Gastrocnemius medialis (tissue), 4 donors: Measurements from ENCODE around the gene PRPF18.

Source experiments
- POLR2A ChIP-seq, 2 donors: fragments of 450-650 bp; IDR thresholded peaks; one replicate each; pipeline ENCODE4 v1.6.1; 2017; ENCODE audit warnings: antibody characterized with exemption in 2 of 2, mild to moderate bottlenecking in 2 of 2, moderate library complexity in 2 of 2
- TF ChIP-seq, protein P1 (sequence below), 5 experiments: fragments of 450-650 bp in 3 of 5; fragments of 200-600 bp in 2 of 5; sonication (generic) in 2 of 5; IDR thresholded peaks in 4 of 5; conservative IDR thresholded peaks in 1 of 5; 1 replicate in 4 of 5; 2 replicates in 1 of 5; pipeline ENCODE4 v1.5.1; 2016 to 2019; ENCODE audit warnings: antibody characterized with exemption in 5 of 5, mild to moderate bottlenecking in 3 of 5, moderate library complexity in 3 of 5

DNA sequence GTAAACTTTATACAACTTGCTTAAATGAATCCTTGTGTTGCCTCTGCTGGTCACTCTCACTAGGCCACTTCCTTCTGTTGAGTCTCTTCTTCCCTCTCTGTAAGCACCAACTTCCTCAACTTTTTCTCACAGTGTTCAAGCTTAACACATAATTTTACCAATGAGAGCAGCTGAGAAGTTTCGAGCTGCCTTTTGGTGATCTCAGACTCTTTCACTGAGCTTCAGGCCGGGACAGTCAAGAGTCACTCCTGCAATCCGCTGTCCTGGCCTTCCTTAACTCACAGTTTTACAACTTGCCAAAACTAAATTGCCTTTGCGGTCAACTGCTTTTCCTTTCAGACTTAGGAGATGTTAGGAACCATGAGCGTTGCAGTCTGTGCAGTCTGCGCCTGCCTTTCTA lies 47.4 kb downstream of the PRPF18 start:
- TF ChIP-seq POLR2A (IDR thresholded peaks at IDR 0.05): no peak
- TF ChIP-seq, protein P1, sequence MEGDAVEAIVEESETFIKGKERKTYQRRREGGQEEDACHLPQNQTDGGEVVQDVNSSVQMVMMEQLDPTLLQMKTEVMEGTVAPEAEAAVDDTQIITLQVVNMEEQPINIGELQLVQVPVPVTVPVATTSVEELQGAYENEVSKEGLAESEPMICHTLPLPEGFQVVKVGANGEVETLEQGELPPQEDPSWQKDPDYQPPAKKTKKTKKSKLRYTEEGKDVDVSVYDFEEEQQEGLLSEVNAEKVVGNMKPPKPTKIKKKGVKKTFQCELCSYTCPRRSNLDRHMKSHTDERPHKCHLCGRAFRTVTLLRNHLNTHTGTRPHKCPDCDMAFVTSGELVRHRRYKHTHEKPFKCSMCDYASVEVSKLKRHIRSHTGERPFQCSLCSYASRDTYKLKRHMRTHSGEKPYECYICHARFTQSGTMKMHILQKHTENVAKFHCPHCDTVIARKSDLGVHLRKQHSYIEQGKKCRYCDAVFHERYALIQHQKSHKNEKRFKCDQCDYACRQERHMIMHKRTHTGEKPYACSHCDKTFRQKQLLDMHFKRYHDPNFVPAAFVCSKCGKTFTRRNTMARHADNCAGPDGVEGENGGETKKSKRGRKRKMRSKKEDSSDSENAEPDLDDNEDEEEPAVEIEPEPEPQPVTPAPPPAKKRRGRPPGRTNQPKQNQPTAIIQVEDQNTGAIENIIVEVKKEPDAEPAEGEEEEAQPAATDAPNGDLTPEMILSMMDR (IDR thresholded peaks at IDR 0.05 in 4 of 5, conservative IDR thresholded peaks at IDR 0.05 in 1 of 5): no peak
